ENCODE measurements around the gene PPP2CA.
"Not testable (repeated sequence)": the region's sequence is repeated elsewhere in the genome, so short reads cannot be mapped to it uniquely, and the experiment has no call there.

DNA sequence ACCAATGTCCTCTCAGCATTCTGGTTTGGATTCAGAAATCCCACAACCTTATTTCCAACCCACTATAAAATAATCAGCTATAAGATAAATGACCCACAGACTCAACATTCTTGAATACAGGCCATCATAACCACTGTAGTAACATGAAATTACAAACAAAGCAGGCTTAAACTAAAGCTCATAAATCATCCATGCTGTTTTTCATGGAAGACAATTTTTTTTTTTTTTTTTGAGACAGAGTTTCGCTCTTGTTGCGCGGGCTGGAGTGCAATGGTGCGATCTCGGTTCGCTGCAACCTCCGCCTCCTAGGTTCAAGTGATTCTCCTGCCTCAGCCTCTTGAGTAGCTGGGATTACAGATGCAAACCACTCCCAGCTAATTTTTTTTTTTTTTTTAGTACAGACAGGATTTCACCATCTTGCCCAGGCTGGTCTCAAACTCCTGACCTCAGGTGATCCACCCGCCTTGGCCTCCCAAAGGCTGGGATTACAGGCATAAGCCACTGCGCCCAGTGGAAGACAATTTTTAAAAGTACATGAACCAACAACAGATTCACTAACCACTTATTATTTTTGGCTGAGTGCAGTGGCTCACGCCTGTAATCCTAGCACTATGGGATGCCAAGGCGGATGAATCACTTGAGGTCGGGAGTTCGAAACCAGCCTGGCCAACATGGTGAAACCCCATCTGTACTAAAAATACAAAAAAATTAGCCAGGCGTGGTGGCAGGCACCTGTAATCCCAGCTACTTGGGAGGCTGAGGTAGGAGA lies 14.4 kb downstream of the PPP2CA start:
- TF ChIP-seq HDGF (IDR thresholded peaks at IDR 0.05); CREM (IDR thresholded peaks at IDR 0.05; ENCODE audit: low read depth); SIN3A (IDR thresholded peaks at IDR 0.05; ENCODE audit: low read depth, low read length); USF2 (IDR thresholded peaks at IDR 0.05; ENCODE audit: borderline replicate concordance, low read depth, low read length); CTCF (IDR thresholded peaks at IDR 0.05 in 2 of 3, conservative IDR thresholded peaks at IDR 0.05 in 1 of 3; ENCODE audit: control insufficient read depth in 2 of 3, extremely low read depth in 1 of 3, insufficient read depth in 1 of 3, low read depth in 3 of 3, low read length in 3 of 3); TAF1 (IDR thresholded peaks at IDR 0.05; ENCODE audit: borderline replicate concordance, low read depth, low read length); SP1 (IDR thresholded peaks at IDR 0.05; ENCODE audit: low read depth, low read length); CBFB (IDR thresholded peaks at IDR 0.05; ENCODE audit: low read depth); E2F4 (IDR thresholded peaks at IDR 0.05; ENCODE audit: low read depth, low read length); HDAC2 (IDR thresholded peaks at IDR 0.05); TCF12 (IDR thresholded peaks at IDR 0.05; ENCODE audit: low read depth, low read length); FOS (IDR thresholded peaks at IDR 0.05; ENCODE audit: borderline replicate concordance, extremely low read depth, insufficient read length): not testable (repeated sequence)
- TF ChIP-seq, protein P1, sequence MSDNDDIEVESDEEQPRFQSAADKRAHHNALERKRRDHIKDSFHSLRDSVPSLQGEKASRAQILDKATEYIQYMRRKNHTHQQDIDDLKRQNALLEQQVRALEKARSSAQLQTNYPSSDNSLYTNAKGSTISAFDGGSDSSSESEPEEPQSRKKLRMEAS (IDR thresholded peaks at IDR 0.05; ENCODE audit: low read depth, low read length): not testable (repeated sequence)
- TF ChIP-seq, protein P2, sequence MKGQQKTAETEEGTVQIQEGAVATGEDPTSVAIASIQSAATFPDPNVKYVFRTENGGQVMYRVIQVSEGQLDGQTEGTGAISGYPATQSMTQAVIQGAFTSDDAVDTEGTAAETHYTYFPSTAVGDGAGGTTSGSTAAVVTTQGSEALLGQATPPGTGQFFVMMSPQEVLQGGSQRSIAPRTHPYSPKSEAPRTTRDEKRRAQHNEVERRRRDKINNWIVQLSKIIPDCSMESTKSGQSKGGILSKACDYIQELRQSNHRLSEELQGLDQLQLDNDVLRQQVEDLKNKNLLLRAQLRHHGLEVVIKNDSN (IDR thresholded peaks at IDR 0.05; ENCODE audit: borderline replicate concordance, extremely low read length, insufficient read depth, low read depth, low read length): not testable (repeated sequence)

Measured in GM12878 (cell line).